Measurements from ENCODE around the gene SPZ1.
A peak's percentile ranks its signal among the peaks of the same experiment; 100 is the strongest.
"Not testable (repeated sequence)": the region's sequence is repeated elsewhere in the genome, so short reads cannot be mapped to it uniquely, and the experiment has no call there.

The SPZ1 gene

GRCh38 chr5:80319702-80320101 is at the start of gene SPZ1:
Gene SPZ1, plus strand, starts transcription at chr5:80320002. Its CDS starts 214 bp downstream, at chr5:80320216.
- intact Hi-C loops (cut with DNase I; ENCODE audit: low total_unique reads) = no loop called here
- TF ChIP-seq CTCF (IDR thresholded peaks at IDR 0.05) = no peak
- no peak for DNase-seq

GRCh38 chr5:80270543-80270942 is 49.3 kb upstream of the SPZ1 start:
- H3K4me1 ChIP-seq; intact Hi-C loops (cut with DNase I; ENCODE audit: low total_unique reads); H3K27ac ChIP-seq; H3K36me3 ChIP-seq; H3K27me3 ChIP-seq; DNase-seq; H3K4me3 ChIP-seq; H3K9me3 ChIP-seq: not testable (repeated sequence)

More at GRCh38 chr5:80319702-80320101, at the start of gene SPZ1:
- H3K4me1 ChIP-seq = no peaks in the 10 kb centered on the region
- H3K4me3 ChIP-seq = no peak within 1 kb of the TSS
- H3K27me3 ChIP-seq = no peaks in the 10 kb centered on the region
- H3K9me3 ChIP-seq = no peaks in the 10 kb centered on the region
- no peaks in the 10 kb centered on the region for H3K36me3 ChIP-seq
- H3K27ac ChIP-seq = no peak within 1 kb of the TSS

GRCh38 chr5:80275347-80275746 is 44.5 kb upstream of the SPZ1 start:
- intact Hi-C loops (cut with DNase I; ENCODE audit: low total_unique reads) = no loop called here
- no peaks in the 10 kb centered on the region for H3K27me3 ChIP-seq
- peak in 1 of 2 experiments; percentile 20 for TF ChIP-seq CTCF (IDR thresholded peaks at IDR 0.05)

GRCh38 chr5:80276186-80276585 is 43.6 kb upstream of the SPZ1 start:
- Histone ChIP-seq H3K9me3 (no peaks in the 10 kb centered on the region), H3K36me3 (no peaks in the 10 kb centered on the region), H3K4me3 (no peak overlapping the region), H3K27me3 (no peaks in the 10 kb centered on the region), H3K27ac (no peak overlapping the region), H3K4me1 (no peaks in the 10 kb centered on the region)
- intact Hi-C loops (cut with DNase I; ENCODE audit: low total_unique reads) = no loop called here
- DNase-seq = no peak
- no peak for TF ChIP-seq CTCF (IDR thresholded peaks at IDR 0.05)

More at GRCh38 chr5:80275347-80275746, 44.5 kb upstream of the SPZ1 start:
- H3K9me3 ChIP-seq = no peaks in the 10 kb centered on the region
- no peaks in the 10 kb centered on the region for H3K36me3 ChIP-seq
- H3K4me3 ChIP-seq = no peak overlapping the region
- no peak for DNase-seq
- H3K27ac ChIP-seq = no peak overlapping the region
- H3K4me1 ChIP-seq = no peaks in the 10 kb centered on the region

GRCh38 chr5:80277191-80277590 is 42.6 kb upstream of the SPZ1 start:
- intact Hi-C loops (cut with DNase I; ENCODE audit: low total_unique reads) = no loop called here
- H3K27me3 ChIP-seq = no peaks in the 10 kb centered on the region
- H3K27ac ChIP-seq = no peak overlapping the region
- no peaks in the 10 kb centered on the region for H3K36me3 ChIP-seq
- no peak for DNase-seq
- no peak for TF ChIP-seq CTCF (IDR thresholded peaks at IDR 0.05)
- H3K4me3 ChIP-seq = no peak overlapping the region
- no peaks in the 10 kb centered on the region for H3K4me1 ChIP-seq
- H3K9me3 ChIP-seq = no peaks in the 10 kb centered on the region

GRCh38 chr5:80282054-80282453 is 37.7 kb upstream of the SPZ1 start:
- Histone ChIP-seq H3K36me3 (no peaks in the 10 kb centered on the region), H3K27ac (no peak overlapping the region), H3K27me3 (no peaks in the 10 kb centered on the region), H3K9me3 (no peaks in the 10 kb centered on the region), H3K4me1 (no peaks in the 10 kb centered on the region), H3K4me3 (no peak overlapping the region)
- DNase-seq = no peak
- no peak for TF ChIP-seq CTCF (IDR thresholded peaks at IDR 0.05)
- intact Hi-C loops (cut with DNase I; ENCODE audit: low total_unique reads) = no loop called here

Measured in tibial artery (tissue), 4 donors.